B cell (primary cell): ENCODE results near the gene NTM. TPM values are rescaled to one million over a fixed set of nuclear protein-coding genes. Genes with fewer than 3 reads are reported as not detected.

ENCODE experiments used
- ATAC-seq: fragments of 200-7000 bp; cut with Tn5 transposase; one replicate; pipeline ENCODE4 v1.10.0; 2021; ENCODE audit warnings: low read depth, mild to moderate bottlenecking, moderate number of reproducible peaks, moderate library complexity
- CTCF ChIA-PET: fragments of 350-600 bp; sonication (Branson Sonifier 250); formaldehyde crosslinking; loops from one replicate; lab custom pipeline; 2021; ENCODE audit warnings: antibody characterized with exemption, inconsistent platforms; lab: Charles Lee
- POLR2A ChIA-PET: fragments of 350-600 bp; sonication (Branson Sonifier 250); formaldehyde crosslinking; loops from one replicate; lab custom pipeline; 2021; ENCODE audit warnings: antibody characterized with exemption; lab: Charles Lee
- DNase-seq: peaks from one replicate; pipeline ENCODE4 v3.0.0; 2013
- H2AFZ ChIP-seq: 2 replicates; pipeline ENCODE4 v1.6.1; 2012; ENCODE audit warnings: mild to moderate bottlenecking, low read depth, low read length; ENCODE audit not compliant: insufficient read depth, poor library complexity, severe bottlenecking
- H3K27ac ChIP-seq, 2 donors: 1 replicate in 1 of 2; 2 replicates in 1 of 2; pipeline ENCODE4 v1.5.1; 2012 to 2013; ENCODE audit warnings: low read length in 2 of 2, mild to moderate bottlenecking in 2 of 2, moderate library complexity in 1 of 2
- H3K27me3 ChIP-seq, 4 experiments: fragments of 200-600 bp in 1 of 4; sonication (generic) in 1 of 4; replicated peaks in 1 of 4; 1 replicate in 2 of 4; 2 replicates in 2 of 4; pipeline versions ENCODE4 v1.6.1 to v1.7.0; 2013 to 2016; ENCODE audit warnings: low read length in 3 of 4, mild to moderate bottlenecking in 2 of 4, mixed read lengths in 1 of 4, moderate library complexity in 1 of 4; ENCODE audit not compliant: insufficient read depth in 4 of 4, control insufficient read depth in 3 of 4; ENCODE audit errors: control extremely low read depth in 1 of 4
- H3K36me3 ChIP-seq, 2 experiments: replicated peaks in 1 of 2; 1 replicate in 1 of 2; 2 replicates in 1 of 2; pipeline versions ENCODE4 v1.6.1 to v1.7.1; 2013; ENCODE audit warnings: low read length in 1 of 2; ENCODE audit not compliant: insufficient read depth in 2 of 2, control insufficient read depth in 1 of 2; ENCODE audit errors: control extremely low read depth in 1 of 2, extremely low read depth in 1 of 2
- H3K4me1 ChIP-seq, 2 donors: fragments of 200-600 bp in 1 of 2; sonication (generic) in 1 of 2; 1 replicate in 1 of 2; 2 replicates in 1 of 2; pipeline versions ENCODE4 v1.5.1 to v1.6.1; 2013 to 2017; ENCODE audit warnings: low read length in 2 of 2; ENCODE audit not compliant: control insufficient read depth in 2 of 2, insufficient read depth in 2 of 2
- H3K4me2 ChIP-seq: replicated peaks from 2 replicates; pipeline ENCODE3; 2012; ENCODE audit warnings: mild to moderate bottlenecking, low read depth, low read length; ENCODE audit not compliant: poor library complexity, severe bottlenecking
- H3K4me3 ChIP-seq, 5 experiments: fragments of 200-600 bp in 1 of 5; sonication (generic) in 1 of 5; 1 replicate in 3 of 5; 2 replicates in 2 of 5; pipeline versions ENCODE4 v1.5.1 to v1.7.0; 2011 to 2016; ENCODE audit warnings: low read length in 4 of 5, mild to moderate bottlenecking in 4 of 5, low read depth in 2 of 5, control low read depth in 1 of 5, moderate library complexity in 1 of 5; ENCODE audit not compliant: insufficient read depth in 1 of 5; ENCODE audit errors: control extremely low read depth in 1 of 5, extremely low read depth in 1 of 5
- H3K79me2 ChIP-seq: fragments of 200-600 bp; sonication (generic); one replicate; pipeline ENCODE4 v1.6.0; 2016; ENCODE audit warnings: low read length; ENCODE audit not compliant: control insufficient read depth, insufficient read depth
- H3K9ac ChIP-seq: fragments of 200-600 bp; sonication (generic); 2 replicates; pipeline ENCODE4 v1.6.1; 2017; ENCODE audit warnings: mild to moderate bottlenecking, low read length, moderate library complexity
- H3K9me3 ChIP-seq, 3 donors: one replicate each; pipeline versions ENCODE4 v1.6.1 to v1.7.1; 2013; ENCODE audit warnings: low read length in 2 of 3; ENCODE audit not compliant: control insufficient read depth in 2 of 3, insufficient read depth in 1 of 3; ENCODE audit errors: control extremely low read depth in 1 of 3
- H4K20me1 ChIP-seq: 2 replicates; pipeline ENCODE4 v1.6.0; 2012; ENCODE audit warnings: mild to moderate bottlenecking, low read length; ENCODE audit not compliant: insufficient read depth, control insufficient read depth, poor library complexity, severe bottlenecking
- H3K27ac Mint-ChIP-seq: one replicate; pipeline ENCODE4 v1.8.0; 2021; ENCODE audit warnings: mixed read lengths
- H3K27me3 Mint-ChIP-seq: one replicate; pipeline ENCODE4 v1.8.0; 2021; ENCODE audit warnings: mixed read lengths
- H3K4me1 Mint-ChIP-seq: one replicate; pipeline ENCODE4 v1.8.0; 2021; ENCODE audit warnings: mixed read lengths
- H3K4me3 Mint-ChIP-seq: one replicate; pipeline ENCODE4 v1.8.0; 2021; ENCODE audit warnings: mixed read lengths
- H3K9me3 Mint-ChIP-seq: one replicate; pipeline ENCODE4 v1.8.0; 2022; ENCODE audit warnings: mixed read lengths; ENCODE audit not compliant: insufficient read depth
- CTCF ChIP-seq: fragments of 200-600 bp; IDR thresholded peaks from one replicate; pipeline ENCODE4 v1.8.0; 2022; ENCODE audit warnings: antibody characterized with exemption, mild to moderate bottlenecking
- EZH2 ChIP-seq: IDR thresholded peaks from 2 replicates; pipeline ENCODE4 v1.6.1; 2012; ENCODE audit warnings: borderline replicate concordance, low read depth, mild to moderate bottlenecking, moderate library complexity, low read length; ENCODE audit not compliant: insufficient read depth, poor library complexity, severe bottlenecking
- WGBS: methylation state at CpG from one replicate; pipeline ENCODE4 v1.1.5; 2013; ENCODE audit warnings: missing lambda C conversion rate; ENCODE audit not compliant: insufficient coverage; 5-methylcytosine and 5-hydroxymethylcytosine counted together
- intact Hi-C: fragments of 100-400 bp; cut with micrococcal nuclease; formaldehyde crosslinking; loops from one replicate; pipeline ENCODE4 v1.10.0; 2022
- polyA plus RNA-seq: library from polyadenylated mRNA; depleted of rRNA; stranded (reverse); fragments of >200 nt; gene quantifications from 2 replicates; pipeline ENCODE4 v1.2.3, GENCODE V29; 2012
- total RNA-seq, 2 donors: library from RNA; stranded (reverse); fragments of 120-200 nt in 1 of 2; gene quantifications; 1 replicate in 1 of 2; 2 replicates in 1 of 2; pipeline versions ENCODE4 v1.2.3 to v1.2.4, GENCODE V29; 2013 to 2022

The NTM gene
- total and polyA plus RNA-seq, 2 donors (not counting 1 experiment from before 2014, with no cell fraction given), result not detected

- DNase-seq (no peak), ATAC-seq (no peak)
- TF ChIP-seq CTCF (no peak), EZH2 (no peak)
- Histone ChIP-seq H3K36me3 (no peaks in the 10 kb centered on the region), H3K27ac (no peak overlapping the region), H2AFZ (no peak overlapping the region), H3K4me2 (no peak overlapping the region), H4K20me1 (no peaks in the 10 kb centered on the region), H3K27me3 (no peaks in the 10 kb centered on the region), H3K4me1 (no peaks in the 10 kb centered on the region), H3K9me3 (peaks cover 0 to 18% (median 0%) of the 10 kb centered on the region in 3 donors), H3K9ac (no peak overlapping the region), H3K79me2 (no peaks in the 10 kb centered on the region), H3K4me3 (no peak overlapping the region)
- Mint-ChIP-seq H3K27me3 (no peaks in the 10 kb centered on the region), H3K27ac (no peak overlapping the region), H3K9me3 (peaks cover 2% of the 10 kb centered on the region), H3K4me1 (no peaks in the 10 kb centered on the region), H3K4me3 (no peak overlapping the region)
- 83% methylated on average over 5 of the region's 5 CpGs for WGBS
- ChIA-PET CTCF (no interaction called here), POLR2A (no interaction called here)
- intact Hi-C loops, result no loop called here
Observed at GRCh38 chr11:132242632-132243031, 872.2 kb downstream of the NTM start.

- H3K4me2 ChIP-seq, result no peak overlapping the region
- H3K4me1 ChIP-seq, result no peaks in the 10 kb centered on the region
- H4K20me1 ChIP-seq, result no peaks in the 10 kb centered on the region
- H3K9me3 ChIP-seq, result peaks cover 0 to 18% (median 0%) of the 10 kb centered on the region in 3 donors
- ChIA-PET POLR2A (no interaction called here), CTCF (no interaction called here)
- 90% methylated on average over 12 of the region's 13 CpGs for WGBS
- H3K27me3 ChIP-seq, result no peaks in the 10 kb centered on the region
- H3K9ac ChIP-seq, result no peak overlapping the region
- no peak overlapping the region for H3K27ac ChIP-seq
- Mint-ChIP-seq H3K4me3 (no peak overlapping the region), H3K27me3 (no peaks in the 10 kb centered on the region), H3K4me1 (no peaks in the 10 kb centered on the region), H3K9me3 (no peaks in the 10 kb centered on the region), H3K27ac (no peak overlapping the region)
- H3K36me3 ChIP-seq, result no peaks in the 10 kb centered on the region
- DNase-seq, result no peak
- TF ChIP-seq CTCF, result no peak
- TF ChIP-seq EZH2, result no peak
- no peak for ATAC-seq
- intact Hi-C loops, result no loop called here
- H2AFZ ChIP-seq, result no peak overlapping the region
- no peaks in the 10 kb centered on the region for H3K79me2 ChIP-seq
- H3K4me3 ChIP-seq, result no peak overlapping the region
Observed at GRCh38 chr11:132244846-132245245, 874.4 kb downstream of the NTM start.
